CD4-positive, alpha-beta T cell treated with Interleukin-15 for 1 hour (primary cell): ENCODE measurements around the gene XYLT1.

Experiments used
- DNase-seq: peaks from one replicate; pipeline ENCODE4 v3.0.0-alpha.2; 2020

XYLT1 gene

DNA sequence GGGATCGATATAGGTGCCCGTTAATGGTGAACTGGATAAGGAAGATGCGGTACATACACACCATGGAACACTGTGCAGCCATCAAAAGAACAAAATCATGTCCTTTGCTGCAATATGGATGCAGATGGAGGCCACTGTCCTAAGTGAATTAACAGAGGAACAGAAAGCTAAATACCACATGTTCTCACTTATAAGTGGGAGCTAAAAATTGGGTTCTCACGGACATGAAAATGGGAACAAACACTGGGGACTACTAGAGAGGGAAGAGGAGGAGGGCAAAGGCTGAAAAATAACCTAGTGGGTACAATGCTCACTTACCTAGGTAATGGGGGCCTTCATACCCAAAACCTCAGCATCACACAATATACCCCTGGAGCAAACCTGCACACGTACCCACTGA lies 302.6 kb downstream of the XYLT1 start:
- no peak for DNase-seq

- DNase-seq: no peak
Observed at GRCh38 chr16:17166095-17166494, 304.7 kb downstream of the XYLT1 start.

- DNase-seq: no peak
Observed at GRCh38 chr16:17162560-17162959, 308.2 kb downstream of the XYLT1 start.

- no peak for DNase-seq
Observed at GRCh38 chr16:17160920-17161431, 309.8 kb downstream of the XYLT1 start.

GRCh38 chr16:17160285-17160853 lies 310.4 kb downstream of the XYLT1 start:
- no peak for DNase-seq

- DNase-seq: no peak
Observed at GRCh38 chr16:17159617-17160016, 311.1 kb downstream of the XYLT1 start.

DNA sequence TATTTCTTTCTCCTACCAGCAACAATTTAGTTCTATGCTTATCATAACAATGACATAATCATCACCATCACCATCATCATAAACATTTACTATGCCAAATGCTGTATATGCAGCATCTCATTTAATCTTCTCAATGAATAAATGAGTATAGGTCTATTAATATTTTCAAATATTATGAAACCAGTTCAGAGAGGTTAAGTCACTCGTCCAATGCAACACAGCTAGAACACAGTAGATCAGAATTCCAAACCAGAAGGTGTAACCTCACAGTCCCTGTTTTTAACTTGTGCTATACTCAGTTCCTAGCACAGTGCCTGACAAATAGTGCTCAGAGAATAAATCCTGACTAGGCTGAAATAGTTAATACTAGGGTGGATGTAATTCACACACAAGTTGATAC lies 314.8 kb downstream of the XYLT1 start:
- DNase-seq: no peak

- DNase-seq: no peak
Observed at GRCh38 chr16:17155485-17155884, 315.3 kb downstream of the XYLT1 start.

- peak; percentile 46 for DNase-seq
Observed at GRCh38 chr16:17154981-17155380, 315.8 kb downstream of the XYLT1 start.

- no peak for DNase-seq
Observed at GRCh38 chr16:17152311-17152710, 318.4 kb downstream of the XYLT1 start.

DNA sequence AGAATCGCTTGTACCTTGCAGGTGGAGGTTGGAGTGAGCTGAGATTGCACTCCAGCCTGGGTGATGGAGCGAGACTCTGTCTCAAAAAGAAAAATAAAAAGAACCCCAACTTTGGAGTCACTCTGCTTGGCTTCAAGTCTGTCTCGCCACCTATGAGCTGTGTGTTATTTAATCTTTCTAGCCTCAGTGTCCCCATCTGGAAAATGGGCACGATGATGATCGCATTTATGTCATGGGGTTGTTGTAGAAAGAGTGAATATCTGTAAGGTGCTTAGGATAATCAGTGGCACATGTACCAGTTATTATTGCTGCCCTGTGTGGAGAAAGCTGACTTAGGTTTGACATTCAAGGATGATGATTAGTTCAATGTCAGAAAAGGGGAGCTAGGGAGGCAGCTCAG lies 319.4 kb downstream of the XYLT1 start:
- DNase-seq: no peak

- no peak for DNase-seq
Observed at GRCh38 chr16:17149904-17150483, 320.8 kb downstream of the XYLT1 start.

DNA sequence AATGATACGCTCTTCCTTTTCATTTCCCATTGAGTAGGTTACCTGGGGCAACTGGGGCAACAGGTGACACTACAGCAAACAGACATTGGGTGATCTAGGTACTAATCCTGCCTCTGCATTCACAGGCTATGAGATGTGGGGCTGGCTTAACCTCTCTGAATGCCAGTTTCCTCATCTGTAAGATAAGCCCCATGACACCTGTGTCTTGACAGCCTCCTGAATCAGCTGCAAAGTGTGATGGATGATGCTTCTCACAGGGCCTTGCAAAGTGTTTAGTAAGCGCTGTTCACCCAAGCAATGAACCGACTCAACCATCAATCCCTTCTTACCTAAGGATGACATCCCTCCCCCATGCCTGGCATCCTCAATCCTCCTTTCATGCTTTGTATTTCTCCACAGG lies 322.8 kb downstream of the XYLT1 start:
- no peak for DNase-seq

DNA sequence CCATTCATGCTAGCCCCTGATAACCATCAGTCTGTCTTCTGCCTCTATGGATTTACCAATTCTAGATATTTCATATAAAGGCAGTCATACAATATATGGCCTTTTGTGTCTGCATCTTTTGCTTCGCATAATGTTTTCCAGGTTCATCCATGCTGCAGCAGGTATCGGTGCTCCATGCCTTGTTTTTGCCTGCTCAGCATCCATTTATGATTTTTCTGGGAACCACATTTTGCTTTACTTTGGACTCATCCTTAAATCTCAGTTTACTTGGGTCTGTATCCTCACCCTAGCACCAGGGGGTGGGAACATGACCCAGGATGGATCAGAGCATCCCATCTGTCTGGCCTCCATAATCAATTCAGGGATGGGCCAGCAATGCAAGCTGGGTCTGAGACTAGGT lies 325.7 kb downstream of the XYLT1 start:
- DNase-seq: no peak

DNA sequence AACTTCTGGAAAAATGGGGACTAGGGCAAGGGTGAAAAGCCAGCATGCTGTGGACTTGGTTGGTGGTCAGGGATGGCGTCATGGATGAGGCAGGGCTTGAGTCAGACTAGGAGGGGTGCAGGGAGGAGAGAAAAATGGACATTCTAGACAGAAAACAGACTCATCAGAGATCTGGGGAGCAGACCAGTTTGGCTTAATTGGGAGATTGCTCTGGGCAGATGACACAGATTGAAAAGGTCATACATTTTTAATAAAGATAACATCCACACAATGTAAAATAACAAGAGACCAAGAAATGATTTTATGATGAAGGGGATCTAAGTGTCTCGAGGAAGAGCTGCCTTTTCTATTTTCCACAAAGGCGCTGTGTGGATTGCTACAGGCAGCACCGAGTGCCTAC lies 326.3 kb downstream of the XYLT1 start:
- DNase-seq: no peak

DNA sequence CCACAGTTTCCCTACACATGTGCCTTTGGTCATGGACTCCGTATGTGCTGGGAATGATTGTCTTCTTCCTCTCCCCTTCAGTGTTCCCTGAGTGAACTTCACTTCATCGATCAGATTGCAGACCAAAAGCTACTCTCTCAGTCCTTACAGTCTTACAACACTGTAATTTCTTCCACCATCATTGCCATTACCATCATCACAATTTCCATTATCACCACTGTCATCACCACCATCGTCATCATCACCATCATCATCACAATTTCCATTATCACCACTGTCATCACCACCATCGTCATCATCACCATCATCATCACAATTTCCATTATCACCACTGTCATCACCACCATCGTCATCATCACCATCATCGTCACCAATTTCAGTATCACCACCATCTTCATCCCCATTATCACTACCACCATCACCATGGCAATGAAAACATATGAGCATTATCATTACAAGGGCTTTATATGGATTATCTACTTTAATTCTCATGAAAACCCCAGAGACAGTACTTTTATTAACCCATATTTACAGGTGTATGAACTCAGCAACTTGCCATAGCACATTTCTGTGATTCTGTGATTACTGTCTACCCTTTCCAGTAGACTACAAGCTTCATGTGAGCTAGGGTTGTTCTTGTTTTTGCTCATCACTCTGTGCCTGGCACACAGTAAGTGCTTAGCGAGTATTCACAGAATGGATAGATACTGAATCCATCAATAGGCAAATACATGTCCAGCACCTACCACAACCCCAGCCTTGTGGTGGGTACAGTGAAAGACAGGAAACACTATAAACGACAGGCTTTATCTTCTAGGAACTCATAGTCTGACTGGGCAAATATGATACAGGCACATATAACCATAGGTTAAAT lies 327.0 kb downstream of the XYLT1 start:
- DNase-seq: no peak

DNA sequence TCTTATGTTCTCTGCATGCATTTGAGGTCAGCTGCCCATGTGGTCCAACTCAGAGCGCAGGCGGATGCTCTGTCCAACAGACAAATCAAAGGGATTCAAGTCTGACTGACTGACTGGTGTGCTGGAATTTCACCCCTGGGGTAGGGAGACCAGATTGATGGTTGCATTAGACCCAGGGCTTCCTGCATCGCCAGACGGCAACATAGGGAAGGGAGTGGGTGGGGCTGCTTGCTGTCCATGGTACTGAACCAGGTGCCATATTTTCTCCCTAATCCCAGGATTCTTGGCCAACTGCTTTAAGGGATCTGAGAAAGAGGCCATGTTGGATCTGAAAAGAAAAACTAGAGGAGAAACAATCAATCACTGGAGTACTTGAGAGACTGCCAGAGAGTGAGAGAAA lies 332.0 kb downstream of the XYLT1 start:
- DNase-seq: no peak

GRCh38 chr16:17135439-17135838 lies 335.3 kb downstream of the XYLT1 start:
- no peak for DNase-seq

DNA sequence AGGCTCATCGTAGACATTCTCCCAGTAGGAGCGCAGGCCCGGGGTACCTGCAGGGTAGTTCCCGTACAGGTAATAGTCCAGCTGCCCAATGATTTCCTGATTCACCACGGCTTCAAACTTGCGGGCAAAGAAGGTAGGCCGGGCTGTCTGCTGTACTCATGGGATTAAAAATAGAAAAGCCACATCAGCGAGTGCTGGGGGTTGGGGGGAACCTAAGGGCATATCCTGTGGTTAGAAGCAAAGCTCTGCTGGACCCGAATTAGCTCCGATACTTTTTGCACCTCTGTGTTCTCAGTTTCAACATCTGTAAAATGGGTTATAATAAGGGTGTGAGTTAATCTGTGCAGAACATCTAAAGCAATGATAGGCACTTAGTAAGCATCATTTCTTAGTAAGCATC lies 336.2 kb downstream of the XYLT1 start:
- DNase-seq: no peak

DNA sequence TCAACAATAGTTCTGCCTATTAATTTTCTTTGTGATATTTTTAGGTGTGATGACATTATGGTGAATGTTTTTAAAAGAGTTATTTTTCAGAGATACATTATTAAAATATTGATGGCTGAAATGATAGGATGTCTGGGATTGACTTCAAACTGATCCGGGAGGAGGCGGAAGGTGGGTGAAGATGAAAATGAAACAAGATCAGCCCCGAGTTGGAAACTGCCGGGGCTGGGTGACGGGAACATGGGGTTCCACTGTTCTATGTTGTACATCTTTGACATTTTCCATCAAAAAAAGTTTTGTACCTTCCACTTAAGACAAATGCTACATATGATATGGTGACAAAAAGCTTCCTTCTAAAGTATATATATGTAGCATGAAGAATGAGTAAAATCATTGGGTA lies 336.9 kb downstream of the XYLT1 start:
- no peak for DNase-seq

DNA sequence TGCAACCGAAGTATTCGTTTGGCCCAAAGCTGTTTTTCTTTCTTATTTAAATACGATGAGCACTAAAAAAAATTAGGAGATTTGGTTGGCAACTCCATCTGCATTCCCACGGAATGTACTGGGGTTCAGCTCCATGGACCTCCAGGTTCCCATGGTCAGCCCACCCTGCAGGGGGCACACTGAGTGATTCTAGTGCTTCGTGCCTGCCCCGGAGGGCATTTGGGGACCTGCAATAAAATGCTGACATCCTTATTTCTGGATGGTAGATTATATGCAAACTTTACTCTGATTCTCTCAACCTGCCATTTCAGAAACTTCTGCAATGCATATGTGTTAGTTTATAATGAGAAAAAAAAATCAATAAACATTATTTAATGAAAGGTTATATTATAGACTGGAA lies 339.4 kb downstream of the XYLT1 start:
- DNase-seq: no peak

- no peak for DNase-seq
Observed at GRCh38 chr16:17130733-17131132, 340.0 kb downstream of the XYLT1 start.

- DNase-seq: no peak
Observed at GRCh38 chr16:17129971-17130370, 340.8 kb downstream of the XYLT1 start.

GRCh38 chr16:17128791-17129190 lies 342.0 kb downstream of the XYLT1 start:
- DNase-seq: no peak
